ENCODE measurements around the gene SMYD1. TPM values are rescaled to one million over a fixed set of nuclear protein-coding genes. Genes with fewer than 3 reads are reported as not detected.

SMYD1 gene
- total RNA-seq, 1 experiment from 2014 or later = not detected

- peaks cover 24% of the 10 kb centered on the region for H3K27me3 Mint-ChIP-seq (ENCODE audit: unreplicated experiment)
- DNase-seq = no peak
- TF ChIP-seq CTCF (IDR thresholded peaks at IDR 0.05; ENCODE audit: unreplicated experiment) = no peak
- no peaks in the 10 kb centered on the region for H3K4me1 Mint-ChIP-seq (ENCODE audit: low read depth, unreplicated experiment)
- intact Hi-C loops (cut with micrococcal nuclease; ENCODE audit: unreplicated experiment) = no loop called here
- no peaks in the 10 kb centered on the region for H3K9me3 Mint-ChIP-seq (ENCODE audit: low read depth, unreplicated experiment)
- CTCF ChIA-PET = no interaction called here
- no peaks in the 10 kb centered on the region for H3K36me3 Mint-ChIP-seq (ENCODE audit: insufficient read depth, unreplicated experiment)
- no peak overlapping the region for H3K4me3 Mint-ChIP-seq (ENCODE audit: low read depth, unreplicated experiment)
- BruUV-seq (replicated peaks) = no TSS peak
- H3K27ac Mint-ChIP-seq (ENCODE audit: unreplicated experiment) = no peak overlapping the region
Measured at GRCh38 chr2:88095022-88095421, 27.4 kb downstream of the SMYD1 start.

DNA sequence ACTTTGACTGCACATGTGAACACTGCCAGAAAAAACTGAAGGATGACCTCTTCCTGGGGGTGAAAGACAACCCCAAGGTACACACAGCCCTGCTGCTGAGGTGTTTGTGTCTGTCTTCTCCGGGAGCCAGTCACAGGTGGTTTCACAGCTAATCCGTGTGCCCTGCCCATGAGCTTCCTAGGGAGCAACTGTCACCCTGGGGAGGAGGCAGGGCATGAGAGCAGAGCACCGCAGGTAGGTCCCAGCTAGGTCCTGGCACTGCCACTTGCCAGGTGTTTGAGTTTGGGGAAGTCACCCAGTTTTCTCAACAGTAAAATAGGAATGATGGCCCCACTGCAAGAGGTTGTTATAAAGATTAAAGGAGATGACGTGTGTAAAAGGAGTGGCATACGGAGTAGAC is 29.1 kb downstream of the SMYD1 start:
- no peaks in the 10 kb centered on the region for H3K4me1 Mint-ChIP-seq (ENCODE audit: low read depth, unreplicated experiment)
- no peak for DNase-seq
- H3K27ac Mint-ChIP-seq (ENCODE audit: unreplicated experiment) = no peak overlapping the region
- BruUV-seq (replicated peaks) = no TSS peak
- H3K4me3 Mint-ChIP-seq (ENCODE audit: low read depth, unreplicated experiment) = no peak overlapping the region
- H3K36me3 Mint-ChIP-seq (ENCODE audit: insufficient read depth, unreplicated experiment) = no peaks in the 10 kb centered on the region
- H3K9me3 Mint-ChIP-seq (ENCODE audit: low read depth, unreplicated experiment) = no peaks in the 10 kb centered on the region
- CTCF ChIA-PET = no interaction called here
- H3K27me3 Mint-ChIP-seq (ENCODE audit: unreplicated experiment) = peaks cover 24% of the 10 kb centered on the region
- TF ChIP-seq CTCF (IDR thresholded peaks at IDR 0.05; ENCODE audit: unreplicated experiment) = no peak
- intact Hi-C loops (cut with micrococcal nuclease; ENCODE audit: unreplicated experiment) = no loop called here

DNA sequence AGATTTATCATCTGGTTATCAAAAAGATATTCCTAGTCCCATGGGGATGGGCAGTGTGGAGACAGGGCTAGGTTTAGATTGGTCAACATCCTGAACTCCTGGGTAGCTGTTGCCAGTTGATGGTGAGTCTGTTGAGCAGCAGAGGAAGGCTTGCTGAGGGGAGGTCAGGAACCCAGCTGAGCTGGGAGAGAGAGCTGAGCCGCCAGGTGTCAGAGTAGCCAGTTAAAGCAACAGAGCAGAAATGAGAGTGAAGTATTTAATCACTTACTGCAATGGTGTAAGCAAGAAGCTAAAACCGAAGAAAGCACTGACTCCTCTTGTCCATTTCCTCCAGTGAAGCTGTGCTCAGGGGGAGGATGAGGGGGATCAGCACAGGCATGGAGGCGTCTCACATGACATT is 29.6 kb downstream of the SMYD1 start:
- BruUV-seq (replicated peaks) = no TSS peak
- Mint-ChIP-seq H3K36me3 (ENCODE audit: insufficient read depth, unreplicated experiment) (no peaks in the 10 kb centered on the region), H3K9me3 (ENCODE audit: low read depth, unreplicated experiment) (no peaks in the 10 kb centered on the region), H3K27me3 (ENCODE audit: unreplicated experiment) (peaks cover 28% of the 10 kb centered on the region), H3K27ac (ENCODE audit: unreplicated experiment) (no peak overlapping the region), H3K4me1 (ENCODE audit: low read depth, unreplicated experiment) (no peaks in the 10 kb centered on the region), H3K4me3 (ENCODE audit: low read depth, unreplicated experiment) (no peak overlapping the region)
- intact Hi-C loops (cut with micrococcal nuclease; ENCODE audit: unreplicated experiment) = no loop called here
- DNase-seq = no peak
- no peak for TF ChIP-seq CTCF (IDR thresholded peaks at IDR 0.05; ENCODE audit: unreplicated experiment)
- CTCF ChIA-PET = no interaction called here

DNA sequence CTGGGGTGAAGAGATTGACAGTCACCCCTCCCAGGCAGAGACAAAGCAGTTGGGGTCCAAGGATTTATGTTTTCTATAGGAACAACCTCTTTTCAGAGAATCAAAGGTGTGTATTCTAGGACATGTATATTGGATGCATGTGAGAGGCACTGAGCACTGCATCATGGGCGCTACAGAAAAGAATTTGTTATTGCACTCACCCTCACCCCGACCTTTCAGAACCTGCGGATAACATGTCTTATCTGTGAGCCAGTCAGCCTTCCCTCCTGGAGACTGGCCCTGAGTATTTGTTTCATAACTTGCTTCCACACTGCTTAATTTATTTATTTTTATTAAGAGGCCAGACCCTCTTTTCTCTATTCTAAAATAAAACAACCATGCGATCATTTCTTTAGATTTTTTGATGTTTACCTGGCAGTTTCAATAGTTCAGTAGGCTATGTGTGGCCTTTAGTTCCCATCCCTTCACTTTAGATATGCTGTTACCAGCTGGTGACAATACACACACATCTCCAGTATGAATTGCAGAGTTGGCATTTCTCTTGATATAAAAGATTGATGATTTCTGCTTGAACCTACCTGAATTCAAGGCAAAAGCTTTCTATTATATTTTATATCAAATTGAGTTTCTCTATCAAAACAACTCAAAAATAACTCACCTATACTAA is 30.4 kb downstream of the SMYD1 start:
- no peak overlapping the region for H3K4me3 Mint-ChIP-seq (ENCODE audit: low read depth, unreplicated experiment)
- no peaks in the 10 kb centered on the region for H3K4me1 Mint-ChIP-seq (ENCODE audit: low read depth, unreplicated experiment)
- no peak overlapping the region for H3K27ac Mint-ChIP-seq (ENCODE audit: unreplicated experiment)
- CTCF ChIA-PET = no interaction called here
- no peaks in the 10 kb centered on the region for H3K36me3 Mint-ChIP-seq (ENCODE audit: insufficient read depth, unreplicated experiment)
- DNase-seq = no peak
- BruUV-seq (replicated peaks) = no TSS peak
- no peak for TF ChIP-seq CTCF (IDR thresholded peaks at IDR 0.05; ENCODE audit: unreplicated experiment)
- no peaks in the 10 kb centered on the region for H3K9me3 Mint-ChIP-seq (ENCODE audit: low read depth, unreplicated experiment)
- peaks cover 35% of the 10 kb centered on the region for H3K27me3 Mint-ChIP-seq (ENCODE audit: unreplicated experiment)
- intact Hi-C loops (cut with micrococcal nuclease; ENCODE audit: unreplicated experiment) = no loop called here
